Osteocyte (in vitro differentiated cells): ENCODE data around the gene RHOBTB3. TPM values are rescaled to one million over a fixed set of nuclear protein-coding genes. Genes with fewer than 3 reads are reported as not detected.
A peak's percentile ranks its signal among the peaks of the same experiment; 100 is the strongest.

Source experiments
- DNase-seq: peaks from one replicate; pipeline ENCODE4 v3.0.0; 2021; ENCODE audit warnings: mixed read lengths; ENCODE audit not compliant: unreplicated experiment; ENCODE audit errors: extremely low spot score
- H3K27ac Mint-ChIP-seq: one replicate; pipeline ENCODE4 v1.8.0; 2021; ENCODE audit warnings: mild to moderate bottlenecking, mixed read lengths; ENCODE audit not compliant: unreplicated experiment
- H3K27me3 Mint-ChIP-seq: one replicate; pipeline ENCODE4 v1.8.0; 2021; ENCODE audit warnings: mixed read lengths; ENCODE audit not compliant: unreplicated experiment
- H3K36me3 Mint-ChIP-seq: one replicate; pipeline ENCODE4 v1.8.0; 2021; ENCODE audit warnings: mixed read lengths; ENCODE audit not compliant: unreplicated experiment
- H3K4me1 Mint-ChIP-seq: one replicate; pipeline ENCODE4 v1.8.0; 2021; ENCODE audit warnings: mixed read lengths; ENCODE audit not compliant: unreplicated experiment
- H3K4me3 Mint-ChIP-seq: one replicate; pipeline ENCODE4 v1.8.0; 2021; ENCODE audit warnings: mild to moderate bottlenecking, moderate library complexity, mixed read lengths; ENCODE audit not compliant: unreplicated experiment
- H3K9me3 Mint-ChIP-seq: one replicate; pipeline ENCODE4 v1.8.0; 2021; ENCODE audit warnings: mixed read lengths; ENCODE audit not compliant: unreplicated experiment
- total RNA-seq: library from RNA; stranded (reverse); gene quantifications from 2 replicates; pipeline ENCODE4 v1.2.1, GENCODE V29; 2021
- TF ChIP-seq, protein P1 (sequence below): fragments of 200-600 bp; sonication (generic); IDR thresholded peaks from 2 replicates; pipeline ENCODE4 v1.5.0; 2021; ENCODE audit warnings: antibody characterized with exemption, mild to moderate bottlenecking, moderate library complexity

The RHOBTB3 gene
- total RNA-seq, 1 donor from 2014 or later: 190 TPM

DNA sequence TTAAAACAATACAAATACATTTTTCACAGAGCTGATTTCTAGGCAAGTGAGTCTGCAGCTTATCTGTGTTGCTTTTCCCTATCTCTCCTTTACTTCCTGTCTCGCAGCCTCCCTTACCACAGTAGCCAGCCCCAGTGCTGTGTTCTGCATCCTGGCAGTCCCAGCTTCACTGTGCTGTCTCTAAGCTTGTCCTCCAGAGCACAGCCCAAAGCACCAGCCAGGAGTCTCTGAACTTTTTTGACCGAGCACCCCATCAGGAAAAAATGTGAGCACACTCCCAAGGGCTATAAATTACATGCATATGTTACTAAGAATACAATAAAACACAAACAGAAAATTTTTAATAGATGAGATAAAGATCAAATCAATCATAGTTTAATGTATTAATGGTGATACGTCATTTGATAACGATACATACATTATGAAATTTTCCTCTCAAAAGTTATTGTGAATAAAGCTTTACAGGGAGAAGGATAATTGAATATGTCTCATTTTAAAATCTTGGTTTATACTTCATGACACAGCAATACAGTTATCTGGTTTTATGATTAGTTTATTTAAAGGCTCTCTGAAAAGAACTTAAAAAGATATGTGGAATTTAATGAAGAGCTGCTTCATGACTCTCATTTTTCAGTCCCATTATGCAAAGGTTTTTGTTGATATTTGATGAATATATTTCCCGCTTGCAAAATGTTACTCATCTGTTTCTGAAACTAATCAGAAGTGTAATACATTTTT lies 7.3 kb upstream of the RHOBTB3 start:
- H3K4me1 Mint-ChIP-seq: peaks cover 74% of the 10 kb centered on the region
- no peaks in the 10 kb centered on the region for H3K27me3 Mint-ChIP-seq
- peak overlapping the region; percentile 92 for H3K27ac Mint-ChIP-seq
- DNase-seq: no peak
- H3K9me3 Mint-ChIP-seq: no peaks in the 10 kb centered on the region
- TF ChIP-seq, protein P1, sequence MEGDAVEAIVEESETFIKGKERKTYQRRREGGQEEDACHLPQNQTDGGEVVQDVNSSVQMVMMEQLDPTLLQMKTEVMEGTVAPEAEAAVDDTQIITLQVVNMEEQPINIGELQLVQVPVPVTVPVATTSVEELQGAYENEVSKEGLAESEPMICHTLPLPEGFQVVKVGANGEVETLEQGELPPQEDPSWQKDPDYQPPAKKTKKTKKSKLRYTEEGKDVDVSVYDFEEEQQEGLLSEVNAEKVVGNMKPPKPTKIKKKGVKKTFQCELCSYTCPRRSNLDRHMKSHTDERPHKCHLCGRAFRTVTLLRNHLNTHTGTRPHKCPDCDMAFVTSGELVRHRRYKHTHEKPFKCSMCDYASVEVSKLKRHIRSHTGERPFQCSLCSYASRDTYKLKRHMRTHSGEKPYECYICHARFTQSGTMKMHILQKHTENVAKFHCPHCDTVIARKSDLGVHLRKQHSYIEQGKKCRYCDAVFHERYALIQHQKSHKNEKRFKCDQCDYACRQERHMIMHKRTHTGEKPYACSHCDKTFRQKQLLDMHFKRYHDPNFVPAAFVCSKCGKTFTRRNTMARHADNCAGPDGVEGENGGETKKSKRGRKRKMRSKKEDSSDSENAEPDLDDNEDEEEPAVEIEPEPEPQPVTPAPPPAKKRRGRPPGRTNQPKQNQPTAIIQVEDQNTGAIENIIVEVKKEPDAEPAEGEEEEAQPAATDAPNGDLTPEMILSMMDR: no peak
- no peaks in the 10 kb centered on the region for H3K36me3 Mint-ChIP-seq
- H3K4me3 Mint-ChIP-seq: no peak overlapping the region

DNA sequence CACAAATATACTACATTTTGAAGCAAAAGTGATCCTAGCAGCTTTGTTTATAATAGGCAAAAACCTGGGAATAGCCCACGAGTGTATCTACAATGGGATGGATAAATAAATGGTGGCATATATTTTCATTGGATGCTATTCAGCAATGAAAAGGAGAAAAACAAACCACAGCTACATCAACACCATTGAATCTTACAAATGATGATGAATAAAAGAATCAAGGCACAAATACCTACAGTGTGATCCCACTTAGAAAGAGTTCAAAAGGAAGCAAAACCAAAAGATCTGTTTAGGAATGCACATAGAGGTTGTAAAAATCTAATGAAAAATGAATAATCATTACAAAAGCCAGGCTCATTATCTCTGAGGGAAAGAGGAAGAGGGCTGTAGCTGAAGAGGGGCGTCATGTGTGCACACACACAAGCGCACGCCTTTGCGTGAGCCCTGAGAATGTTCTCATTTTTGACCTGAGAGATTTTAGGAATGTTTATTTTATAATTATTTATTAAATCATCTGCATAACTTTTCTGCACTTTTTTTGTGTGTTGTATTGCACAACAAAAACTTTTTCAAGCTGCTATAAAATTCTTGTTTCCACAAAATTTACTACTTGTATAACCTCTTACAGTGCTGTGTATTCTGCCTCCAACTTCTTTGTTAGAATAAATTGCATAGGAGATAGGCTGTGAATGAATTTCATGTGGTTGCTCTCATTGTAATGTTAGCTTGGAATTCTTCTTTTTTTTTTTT lies 5.9 kb upstream of the RHOBTB3 start:
- Mint-ChIP-seq H3K9me3 (no peaks in the 10 kb centered on the region), H3K4me3 (no peak overlapping the region), H3K36me3 (no peaks in the 10 kb centered on the region), H3K4me1 (peaks cover 81% of the 10 kb centered on the region), H3K27ac (peak overlapping the region; percentile 92), H3K27me3 (no peaks in the 10 kb centered on the region)
- TF ChIP-seq, protein P1: no peak
- DNase-seq: no peak

DNA sequence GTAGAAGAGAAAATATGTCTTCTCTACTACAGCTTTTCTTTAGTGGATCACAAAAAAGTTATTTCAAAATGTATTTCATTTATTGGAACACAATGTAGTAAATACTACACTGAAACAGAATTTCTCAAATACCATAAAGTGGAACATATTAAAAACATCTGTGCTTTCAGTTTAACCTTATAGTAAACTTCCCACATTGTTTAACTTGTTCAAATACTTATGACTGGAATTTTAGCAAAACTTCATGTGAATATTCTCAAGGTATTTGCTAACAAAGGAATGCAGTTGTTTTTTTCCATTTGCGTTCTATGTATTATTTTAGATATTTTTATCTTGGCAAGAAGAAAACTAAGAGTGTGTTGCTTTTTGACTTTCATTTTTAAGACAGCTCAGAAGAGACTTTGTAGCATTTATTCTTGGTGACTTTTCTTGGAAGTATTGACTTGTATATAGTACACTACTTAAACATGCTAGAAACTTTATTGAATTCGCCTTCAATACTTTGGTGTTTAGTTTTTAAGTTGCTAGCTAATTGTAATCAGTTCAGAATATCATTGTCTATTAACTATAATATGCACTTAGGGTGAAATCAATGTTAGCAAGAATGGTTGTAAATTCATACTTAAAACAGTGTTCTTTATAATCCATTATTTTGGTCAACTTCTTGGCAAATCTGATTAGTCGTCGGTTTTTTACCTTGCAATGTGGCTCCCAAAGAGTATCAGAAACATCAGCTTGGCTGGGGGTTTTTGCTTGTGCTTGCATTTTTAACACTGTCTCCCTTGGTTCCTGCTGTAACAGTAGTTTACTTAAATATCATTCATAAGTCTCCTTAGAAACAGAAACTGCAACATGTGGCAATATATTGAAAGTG lies 5.0 kb upstream of the RHOBTB3 start:
- DNase-seq: no peak
- H3K36me3 Mint-ChIP-seq: no peaks in the 10 kb centered on the region
- H3K9me3 Mint-ChIP-seq: no peaks in the 10 kb centered on the region
- TF ChIP-seq, protein P1: no peak
- H3K4me1 Mint-ChIP-seq: peaks cover 82% of the 10 kb centered on the region
- H3K4me3 Mint-ChIP-seq: peak overlapping the region; percentile 24
- H3K27ac Mint-ChIP-seq: peak overlapping the region; percentile 92
- no peaks in the 10 kb centered on the region for H3K27me3 Mint-ChIP-seq

DNA sequence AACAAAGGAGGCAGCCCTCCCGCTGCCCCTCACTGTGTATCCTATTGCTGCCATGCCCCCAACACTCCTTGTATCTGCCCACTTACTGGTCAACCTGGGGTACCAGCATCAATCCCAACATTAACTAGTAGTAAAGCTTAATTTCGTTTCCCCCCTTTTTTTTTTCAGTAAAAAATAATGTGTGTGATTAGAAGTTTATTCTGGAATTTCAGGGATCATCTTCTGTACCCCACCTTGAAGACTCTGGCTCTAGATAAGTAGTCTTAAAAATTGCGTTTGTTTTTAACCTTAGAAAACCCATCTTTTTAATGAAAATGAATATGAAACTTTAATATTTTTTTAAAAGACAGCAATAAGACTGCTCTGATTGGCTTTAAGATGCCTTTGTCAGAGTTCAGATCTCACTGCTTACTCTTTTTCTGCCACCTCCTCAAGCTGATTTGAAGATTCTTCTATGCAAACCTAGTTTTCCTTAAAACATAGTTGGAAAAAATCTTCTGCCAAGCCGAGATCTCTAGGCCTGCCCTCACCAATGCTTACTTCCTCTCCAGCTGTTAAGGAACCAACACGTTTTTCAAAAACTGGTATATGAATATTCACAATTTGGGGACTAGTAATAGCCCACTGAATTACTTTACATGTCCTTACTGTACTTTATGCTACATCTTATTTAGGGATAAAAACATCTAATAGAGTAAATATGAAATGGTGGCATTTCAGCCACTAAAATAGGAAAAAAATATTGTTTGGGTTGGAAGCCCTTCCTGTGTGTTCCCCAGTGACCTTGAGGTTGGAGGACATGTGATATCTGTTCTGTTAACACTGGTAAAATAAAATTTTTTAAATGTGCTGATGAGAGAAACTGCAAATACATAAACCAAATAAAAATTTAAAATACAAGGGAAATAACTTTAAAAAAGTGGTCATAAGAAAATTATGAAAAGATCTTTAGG lies 4.0 kb upstream of the RHOBTB3 start:
- Mint-ChIP-seq H3K4me1 (peaks cover 77% of the 10 kb centered on the region), H3K27ac (peak overlapping the region; percentile 92), H3K4me3 (peak overlapping the region; percentile 38), H3K9me3 (no peaks in the 10 kb centered on the region), H3K27me3 (no peaks in the 10 kb centered on the region), H3K36me3 (peaks cover 2% of the 10 kb centered on the region)
- DNase-seq: no peak
- TF ChIP-seq, protein P1: no peak
